Measurements from ENCODE around the gene C16orf89. TPM values are rescaled to one million over a fixed set of nuclear protein-coding genes. Genes with fewer than 3 reads are reported as not detected.
"Not testable (repeated sequence)": the region's sequence is repeated elsewhere in the genome, so short reads cannot be mapped to it uniquely, and the experiment has no call there.

C16orf89 gene
- total RNA-seq, 6 experiments from 2014 or later = not detected

- H3K9me3 Mint-ChIP-seq; H3K36me3 Mint-ChIP-seq (ENCODE audit: low read depth): not testable (repeated sequence)
- peak; percentile 44 for DNase-seq
- Mint-ChIP-seq H3K27ac (peak overlapping the region; percentile 91), H3K4me1 (ENCODE audit: low read depth) (peaks cover 18% of the 10 kb centered on the region), H3K27me3 (ENCODE audit: insufficient read depth) (peaks cover 14% of the 10 kb centered on the region), H3K4me3 (peak overlapping the region; percentile 93)
Measured at GRCh38 chr16:5096437-5097060, 30.8 kb upstream of the C16orf89 start.

GRCh38 chr16:5095145-5095830 lies 29.5 kb upstream of the C16orf89 start:
- H3K9me3 Mint-ChIP-seq; H3K27ac Mint-ChIP-seq; H3K36me3 Mint-ChIP-seq (ENCODE audit: low read depth); H3K4me3 Mint-ChIP-seq; H3K27me3 Mint-ChIP-seq (ENCODE audit: insufficient read depth); DNase-seq: not testable (repeated sequence)
- H3K4me1 Mint-ChIP-seq (ENCODE audit: low read depth) = peaks cover 22% of the 10 kb centered on the region

GRCh38 chr16:5093746-5094145 lies 28.0 kb upstream of the C16orf89 start:
- H3K27me3 Mint-ChIP-seq (ENCODE audit: insufficient read depth); DNase-seq; H3K27ac Mint-ChIP-seq; H3K9me3 Mint-ChIP-seq; H3K36me3 Mint-ChIP-seq (ENCODE audit: low read depth); H3K4me3 Mint-ChIP-seq: not testable (repeated sequence)
- H3K4me1 Mint-ChIP-seq (ENCODE audit: low read depth) = peaks cover 23% of the 10 kb centered on the region

GRCh38 chr16:5093081-5093480 lies 27.3 kb upstream of the C16orf89 start:
- not testable (repeated sequence) for H3K27ac Mint-ChIP-seq; DNase-seq; H3K9me3 Mint-ChIP-seq; H3K27me3 Mint-ChIP-seq (ENCODE audit: insufficient read depth); H3K36me3 Mint-ChIP-seq (ENCODE audit: low read depth); H3K4me3 Mint-ChIP-seq
- peaks cover 23% of the 10 kb centered on the region for H3K4me1 Mint-ChIP-seq (ENCODE audit: low read depth)

- H3K27me3 Mint-ChIP-seq (ENCODE audit: insufficient read depth); DNase-seq; H3K27ac Mint-ChIP-seq; H3K36me3 Mint-ChIP-seq (ENCODE audit: low read depth); H3K9me3 Mint-ChIP-seq; H3K4me3 Mint-ChIP-seq: not testable (repeated sequence)
- peaks cover 12% of the 10 kb centered on the region for H3K4me1 Mint-ChIP-seq (ENCODE audit: low read depth)
Measured at GRCh38 chr16:5090592-5090991, 24.8 kb upstream of the C16orf89 start.

DNA sequence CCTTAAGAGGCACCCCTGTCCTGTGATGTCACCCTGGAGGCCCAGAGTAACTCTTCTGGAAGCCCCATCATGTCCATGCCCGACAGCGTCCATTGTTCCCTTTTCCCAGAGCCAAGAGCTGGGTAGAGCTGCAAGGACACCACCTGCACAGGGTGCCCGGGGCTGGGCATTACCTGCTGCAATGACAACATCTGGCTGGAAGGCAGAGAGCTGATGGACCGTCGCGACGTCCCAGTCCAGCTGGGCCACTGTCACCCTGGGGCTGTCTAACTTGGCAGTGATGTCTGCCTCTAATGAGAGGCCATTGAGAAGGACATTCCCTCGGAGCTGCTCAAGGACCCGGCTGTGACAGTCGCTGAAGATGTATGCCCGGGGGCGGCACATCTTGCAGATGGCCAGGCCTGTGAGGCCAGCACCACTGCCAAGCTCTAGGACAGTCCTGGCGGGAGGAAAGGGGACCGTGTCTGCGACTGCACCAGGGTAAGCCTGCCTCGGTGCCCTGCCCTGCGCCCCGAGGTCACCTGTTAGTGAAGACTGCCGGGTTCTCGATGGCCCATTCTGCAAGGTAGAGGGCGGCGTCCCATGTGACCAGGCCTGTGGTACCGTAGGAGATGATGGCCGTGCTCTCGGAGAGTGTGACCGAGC lies 24.3 kb upstream of the C16orf89 start:
- H3K9me3 Mint-ChIP-seq; H3K4me3 Mint-ChIP-seq; H3K27ac Mint-ChIP-seq; H3K27me3 Mint-ChIP-seq (ENCODE audit: insufficient read depth); DNase-seq; H3K36me3 Mint-ChIP-seq (ENCODE audit: low read depth): not testable (repeated sequence)
- peaks cover 12% of the 10 kb centered on the region for H3K4me1 Mint-ChIP-seq (ENCODE audit: low read depth)

DNA sequence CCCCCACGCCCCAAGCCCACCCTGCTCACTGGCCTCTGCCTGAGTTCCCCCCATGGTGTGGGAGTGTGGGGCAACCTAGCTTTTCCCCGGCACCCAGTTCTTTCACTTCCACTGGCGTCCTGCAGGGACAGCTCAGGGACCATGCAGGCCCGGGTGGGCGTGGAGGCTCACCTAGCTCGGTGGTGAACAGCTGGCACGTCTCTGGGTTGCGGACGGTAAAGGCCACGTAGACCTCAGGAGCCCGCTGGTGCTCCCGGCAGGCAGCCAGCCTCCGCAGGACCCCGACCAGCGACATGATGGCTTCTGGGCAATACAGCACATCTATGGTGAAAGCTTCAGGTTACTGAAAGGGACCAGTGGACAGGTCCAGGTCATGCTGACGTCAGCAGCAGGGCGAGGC lies 23.2 kb upstream of the C16orf89 start:
- H3K4me1 Mint-ChIP-seq (ENCODE audit: low read depth) = peaks cover 12% of the 10 kb centered on the region
- not testable (repeated sequence) for H3K27ac Mint-ChIP-seq; H3K27me3 Mint-ChIP-seq (ENCODE audit: insufficient read depth); H3K4me3 Mint-ChIP-seq; DNase-seq; H3K9me3 Mint-ChIP-seq
- H3K36me3 Mint-ChIP-seq (ENCODE audit: low read depth) = peaks cover 10% of the 10 kb centered on the region; the same call in 1 of the 2 replicates

DNA sequence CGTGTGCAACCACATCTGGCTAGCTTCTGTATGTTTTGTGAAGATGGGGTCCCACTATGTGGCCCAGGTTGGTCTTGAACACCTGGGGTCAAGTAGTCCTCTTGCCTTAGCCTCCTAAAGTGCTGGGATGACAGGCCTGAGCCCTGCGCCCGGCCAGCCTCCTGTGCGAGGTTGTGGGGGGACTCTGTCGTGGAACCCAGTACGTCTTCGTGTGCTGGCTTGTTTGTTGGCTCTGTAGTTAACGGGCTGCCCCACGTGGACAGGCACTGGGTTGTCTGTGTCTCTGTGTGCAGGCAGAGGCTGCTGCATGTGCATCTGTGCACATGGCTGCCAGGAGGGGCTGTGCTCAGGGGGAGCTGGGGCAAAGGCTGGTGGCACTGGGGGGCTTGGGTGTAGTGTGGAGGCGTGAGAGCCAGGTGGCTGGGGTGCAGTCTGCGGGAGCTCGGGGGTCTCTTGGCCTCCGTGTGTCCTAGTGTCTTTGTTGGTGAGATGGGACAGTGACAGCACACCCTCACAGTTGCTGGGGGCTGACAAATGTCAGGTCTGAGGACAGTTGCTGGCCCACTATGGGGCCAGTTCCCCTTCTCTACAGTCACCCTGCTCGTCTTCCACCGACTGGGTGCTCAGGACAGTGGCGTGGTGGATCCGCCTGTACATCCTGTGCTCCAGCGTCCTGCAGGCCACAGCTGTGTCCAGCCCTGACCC lies 22.5 kb upstream of the C16orf89 start:
- Mint-ChIP-seq H3K36me3 (ENCODE audit: low read depth) (peaks cover 10% of the 10 kb centered on the region; the same call in 1 of the 2 replicates), H3K4me1 (ENCODE audit: low read depth) (peaks cover 12% of the 10 kb centered on the region)
- not testable (repeated sequence) for H3K4me3 Mint-ChIP-seq; H3K27ac Mint-ChIP-seq; H3K9me3 Mint-ChIP-seq; DNase-seq; H3K27me3 Mint-ChIP-seq (ENCODE audit: insufficient read depth)

GRCh38 chr16:5085716-5086115 lies 20.0 kb upstream of the C16orf89 start:
- H3K27me3 Mint-ChIP-seq (ENCODE audit: insufficient read depth); H3K9me3 Mint-ChIP-seq; H3K4me1 Mint-ChIP-seq (ENCODE audit: low read depth); H3K4me3 Mint-ChIP-seq; DNase-seq: not testable (repeated sequence)
- Mint-ChIP-seq H3K27ac (peak overlapping the region; percentile 42; the same call in 1 of the 2 replicates), H3K36me3 (ENCODE audit: low read depth) (peaks cover 10% of the 10 kb centered on the region; the same call in 1 of the 2 replicates)

DNA sequence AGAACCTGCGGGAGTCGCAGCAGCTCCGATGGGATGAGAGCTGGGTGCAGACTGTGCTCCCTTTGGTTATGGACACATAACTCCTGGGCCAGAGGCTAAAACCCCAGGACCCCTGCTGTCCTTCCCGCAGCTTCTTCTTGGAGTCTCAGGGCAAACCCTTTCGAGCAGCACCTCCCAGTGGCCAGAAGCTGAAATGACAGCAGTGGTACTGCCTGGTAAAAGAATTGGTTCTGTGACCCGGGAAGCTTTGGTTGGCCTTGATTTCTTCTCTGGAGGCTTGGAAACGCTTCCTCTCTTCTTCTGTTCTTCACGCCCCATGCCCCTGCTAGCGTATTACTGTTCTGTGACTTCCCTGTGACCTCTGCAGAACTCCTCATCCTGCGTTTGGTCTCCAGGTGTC lies 19.0 kb upstream of the C16orf89 start:
- not testable (repeated sequence) for H3K4me1 Mint-ChIP-seq (ENCODE audit: low read depth); H3K27me3 Mint-ChIP-seq (ENCODE audit: insufficient read depth); H3K27ac Mint-ChIP-seq; H3K9me3 Mint-ChIP-seq; H3K4me3 Mint-ChIP-seq
- peaks cover 10% of the 10 kb centered on the region; the same call in 1 of the 2 replicates for H3K36me3 Mint-ChIP-seq (ENCODE audit: low read depth)
- DNase-seq = peak; percentile 37
- TF ChIP-seq, protein P1, sequence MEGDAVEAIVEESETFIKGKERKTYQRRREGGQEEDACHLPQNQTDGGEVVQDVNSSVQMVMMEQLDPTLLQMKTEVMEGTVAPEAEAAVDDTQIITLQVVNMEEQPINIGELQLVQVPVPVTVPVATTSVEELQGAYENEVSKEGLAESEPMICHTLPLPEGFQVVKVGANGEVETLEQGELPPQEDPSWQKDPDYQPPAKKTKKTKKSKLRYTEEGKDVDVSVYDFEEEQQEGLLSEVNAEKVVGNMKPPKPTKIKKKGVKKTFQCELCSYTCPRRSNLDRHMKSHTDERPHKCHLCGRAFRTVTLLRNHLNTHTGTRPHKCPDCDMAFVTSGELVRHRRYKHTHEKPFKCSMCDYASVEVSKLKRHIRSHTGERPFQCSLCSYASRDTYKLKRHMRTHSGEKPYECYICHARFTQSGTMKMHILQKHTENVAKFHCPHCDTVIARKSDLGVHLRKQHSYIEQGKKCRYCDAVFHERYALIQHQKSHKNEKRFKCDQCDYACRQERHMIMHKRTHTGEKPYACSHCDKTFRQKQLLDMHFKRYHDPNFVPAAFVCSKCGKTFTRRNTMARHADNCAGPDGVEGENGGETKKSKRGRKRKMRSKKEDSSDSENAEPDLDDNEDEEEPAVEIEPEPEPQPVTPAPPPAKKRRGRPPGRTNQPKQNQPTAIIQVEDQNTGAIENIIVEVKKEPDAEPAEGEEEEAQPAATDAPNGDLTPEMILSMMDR (IDR thresholded peaks at IDR 0.05) = peak; percentile 87

DNA sequence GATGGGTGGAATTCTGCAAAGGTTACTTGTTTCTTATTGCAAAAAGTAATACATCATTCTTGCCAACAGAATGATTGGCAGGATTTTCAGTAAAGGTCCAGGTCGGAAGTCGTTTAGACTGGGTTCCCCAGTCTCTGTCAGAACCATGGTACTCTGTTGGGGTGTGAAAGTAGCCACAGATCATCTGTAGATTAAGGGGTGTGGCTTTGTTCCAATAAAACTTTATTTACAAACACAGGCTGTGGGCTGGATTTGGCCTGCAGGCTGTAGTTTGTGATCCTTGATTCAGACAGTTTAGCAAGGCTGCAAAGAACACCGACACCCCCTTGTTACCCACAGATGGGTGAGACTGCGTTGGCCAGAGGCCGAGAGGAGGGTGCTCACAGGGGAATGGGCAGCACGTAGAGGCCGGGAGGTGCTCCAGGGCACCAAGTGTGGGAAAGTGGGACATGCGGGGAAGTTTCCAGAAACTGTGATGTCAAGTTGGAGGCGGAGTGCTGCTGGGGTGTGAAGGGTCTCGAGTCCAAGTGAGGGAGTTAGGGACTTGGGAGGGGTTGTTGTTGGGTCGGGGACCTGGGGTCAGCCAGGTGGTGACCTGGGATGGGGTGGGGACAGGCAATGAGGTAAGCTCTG lies 18.5 kb upstream of the C16orf89 start:
- not testable (repeated sequence) for H3K27me3 Mint-ChIP-seq (ENCODE audit: insufficient read depth); DNase-seq; H3K9me3 Mint-ChIP-seq; H3K27ac Mint-ChIP-seq; H3K4me1 Mint-ChIP-seq (ENCODE audit: low read depth); H3K4me3 Mint-ChIP-seq
- H3K36me3 Mint-ChIP-seq (ENCODE audit: low read depth) = peaks cover 10% of the 10 kb centered on the region; the same call in 1 of the 2 replicates

- not testable (repeated sequence) for H3K27me3 Mint-ChIP-seq (ENCODE audit: insufficient read depth); H3K27ac Mint-ChIP-seq; DNase-seq; H3K9me3 Mint-ChIP-seq; H3K4me1 Mint-ChIP-seq (ENCODE audit: low read depth); H3K4me3 Mint-ChIP-seq
- H3K36me3 Mint-ChIP-seq (ENCODE audit: low read depth) = peaks cover 10% of the 10 kb centered on the region; the same call in 1 of the 2 replicates
Measured at GRCh38 chr16:5083646-5084045, 17.9 kb upstream of the C16orf89 start.
